Measurements from ENCODE around the gene GAB3. TPM values are rescaled to one million over a fixed set of nuclear protein-coding genes. Genes with fewer than 3 reads are reported as not detected.

Gene GAB3
- total RNA-seq, 1 experiment from 2014 or later = not detected

- no peak overlapping the region for H3K27ac Mint-ChIP-seq (ENCODE audit: unreplicated experiment)
- no peak for TF ChIP-seq CTCF (IDR thresholded peaks at IDR 0.05; ENCODE audit: insufficient read depth in 1 of 2, low read depth in 1 of 2, low read length in 1 of 2, severe bottlenecking in 1 of 2, unreplicated experiment in 1 of 2)
- no peaks in the 10 kb centered on the region for H3K9me3 ChIP-seq
- POLR2A ChIA-PET = no interaction called here
- no peaks in the 10 kb centered on the region for H3K4me1 Mint-ChIP-seq (ENCODE audit: low read depth, unreplicated experiment)
- H3K36me3 Mint-ChIP-seq (ENCODE audit: insufficient read depth, unreplicated experiment) = no peaks in the 10 kb centered on the region
- no TSS peak for BruUV-seq (replicated peaks)
- H3K4me3 Mint-ChIP-seq (ENCODE audit: unreplicated experiment) = no peak overlapping the region
- intact Hi-C loops (cut with micrococcal nuclease; ENCODE audit: unreplicated experiment) = no loop called here
- H3K9me3 Mint-ChIP-seq (ENCODE audit: unreplicated experiment) = no peaks in the 10 kb centered on the region
- H3K4me3 ChIP-seq (ENCODE audit: low read depth, low read length) = no peak overlapping the region
- H3K27me3 ChIP-seq (replicated peaks; ENCODE audit: control insufficient read depth, insufficient read depth, low read length) = no peaks in the 10 kb centered on the region
- DNase-seq = no peak
- no peaks in the 10 kb centered on the region for H3K4me1 ChIP-seq
- peaks cover 7% of the 10 kb centered on the region for H3K27me3 Mint-ChIP-seq (ENCODE audit: insufficient read depth, unreplicated experiment)
- CTCF ChIA-PET = no interaction called here
- H3K36me3 ChIP-seq (ENCODE audit: control insufficient read depth, insufficient read depth, low read length) = no peaks in the 10 kb centered on the region
Observed at GRCh38 chrX:154655786-154656185, 95.1 kb downstream of the GAB3 start.

- H3K9me3 ChIP-seq = no peaks in the 10 kb centered on the region
- Mint-ChIP-seq H3K36me3 (ENCODE audit: insufficient read depth, unreplicated experiment) (no peaks in the 10 kb centered on the region), H3K27ac (ENCODE audit: unreplicated experiment) (no peak overlapping the region), H3K9me3 (ENCODE audit: unreplicated experiment) (no peaks in the 10 kb centered on the region), H3K4me1 (ENCODE audit: low read depth, unreplicated experiment) (no peaks in the 10 kb centered on the region), H3K27me3 (ENCODE audit: insufficient read depth, unreplicated experiment) (peaks cover 7% of the 10 kb centered on the region), H3K4me3 (ENCODE audit: unreplicated experiment) (no peak overlapping the region)
- no peaks in the 10 kb centered on the region for H3K4me1 ChIP-seq
- ChIA-PET CTCF (no interaction called here), POLR2A (no interaction called here)
- no peak overlapping the region for H3K4me3 ChIP-seq (ENCODE audit: low read depth, low read length)
- intact Hi-C loops (cut with micrococcal nuclease; ENCODE audit: unreplicated experiment) = no loop called here
- no TSS peak for BruUV-seq (replicated peaks)
- no peaks in the 10 kb centered on the region for H3K27me3 ChIP-seq (replicated peaks; ENCODE audit: control insufficient read depth, insufficient read depth, low read length)
- no peak for TF ChIP-seq CTCF (IDR thresholded peaks at IDR 0.05; ENCODE audit: insufficient read depth in 1 of 2, low read depth in 1 of 2, low read length in 1 of 2, severe bottlenecking in 1 of 2, unreplicated experiment in 1 of 2)
- no peaks in the 10 kb centered on the region for H3K36me3 ChIP-seq (ENCODE audit: control insufficient read depth, insufficient read depth, low read length)
- DNase-seq = no peak
Observed at GRCh38 chrX:154655346-154655745, 95.5 kb downstream of the GAB3 start.

- BruUV-seq (replicated peaks) = no TSS peak
- H3K27me3 ChIP-seq (replicated peaks; ENCODE audit: control insufficient read depth, insufficient read depth, low read length) = no peaks in the 10 kb centered on the region
- H3K9me3 ChIP-seq = no peaks in the 10 kb centered on the region
- TF ChIP-seq CTCF (IDR thresholded peaks at IDR 0.05; ENCODE audit: insufficient read depth in 1 of 2, low read depth in 1 of 2, low read length in 1 of 2, severe bottlenecking in 1 of 2, unreplicated experiment in 1 of 2) = no peak
- ChIA-PET POLR2A (no interaction called here), CTCF (no interaction called here)
- Mint-ChIP-seq H3K9me3 (ENCODE audit: unreplicated experiment) (no peaks in the 10 kb centered on the region), H3K4me1 (ENCODE audit: low read depth, unreplicated experiment) (no peaks in the 10 kb centered on the region), H3K27me3 (ENCODE audit: insufficient read depth, unreplicated experiment) (peaks cover 7% of the 10 kb centered on the region), H3K27ac (ENCODE audit: unreplicated experiment) (no peak overlapping the region), H3K36me3 (ENCODE audit: insufficient read depth, unreplicated experiment) (no peaks in the 10 kb centered on the region), H3K4me3 (ENCODE audit: unreplicated experiment) (no peak overlapping the region)
- H3K4me1 ChIP-seq = no peaks in the 10 kb centered on the region
- H3K36me3 ChIP-seq (ENCODE audit: control insufficient read depth, insufficient read depth, low read length) = no peaks in the 10 kb centered on the region
- DNase-seq = no peak
- H3K4me3 ChIP-seq (ENCODE audit: low read depth, low read length) = no peak overlapping the region
- intact Hi-C loops (cut with micrococcal nuclease; ENCODE audit: unreplicated experiment) = no loop called here
Observed at GRCh38 chrX:154654925-154655324, 96.0 kb downstream of the GAB3 start.

All from Caco-2 (cell line).